Fibroblast of the aortic adventitia (primary cell): ENCODE measurements around the gene LMLN. TPM values are rescaled to one million over a fixed set of nuclear protein-coding genes. Genes with fewer than 3 reads are reported as not detected.
"Not testable (repeated sequence)": the region's sequence is repeated elsewhere in the genome, so short reads cannot be mapped to it uniquely, and the experiment has no call there.

Experiments
- DNase-seq: peaks from one replicate; pipeline ENCODE4 v3.0.0-alpha.2; 2010; ENCODE audit warnings: low read depth
- H3K4me3 ChIP-seq: 2 replicates; pipeline ENCODE4 v1.5.1; 2011; ENCODE audit warnings: low read depth, mild to moderate bottlenecking, control low read depth, low read length, moderate library complexity
- total RNA-seq: library from RNA; depleted of rRNA; stranded (reverse); fragments of >200 nt; gene quantifications from 2 replicates; pipeline ENCODE4 v1.2.3, GENCODE V29; 2012; ENCODE audit warnings: low replicate concordance
- TF ChIP-seq, protein P1 (sequence below): IDR thresholded peaks from 2 replicates; pipeline ENCODE4 v1.5.1; 2011; ENCODE audit warnings: mild to moderate bottlenecking, low read length, control low read depth, inconsistent platforms; ENCODE audit not compliant: insufficient read depth

LMLN gene
- total RNA-seq, 1 donor = 9.2 TPM

DNA sequence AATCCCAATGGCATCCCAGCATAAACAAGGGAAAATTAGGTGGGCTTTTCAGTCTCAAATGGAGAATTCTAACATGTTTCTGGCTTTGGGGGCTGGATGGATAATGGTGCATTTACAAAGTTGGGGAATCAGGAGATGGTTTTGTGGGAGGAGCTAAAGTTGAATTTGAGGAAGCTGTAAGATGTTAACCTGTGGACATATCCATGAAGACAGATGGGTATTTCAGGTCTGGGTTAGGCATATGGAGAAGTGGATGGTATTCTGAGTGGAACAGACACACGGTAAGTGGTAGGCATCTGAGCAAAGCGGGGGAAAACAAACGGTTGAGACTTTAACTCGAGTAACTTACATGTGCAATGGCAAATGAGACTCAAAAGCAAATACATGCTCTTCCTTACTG lies 1.7 kb upstream of the LMLN start:
- TF ChIP-seq, protein P1, sequence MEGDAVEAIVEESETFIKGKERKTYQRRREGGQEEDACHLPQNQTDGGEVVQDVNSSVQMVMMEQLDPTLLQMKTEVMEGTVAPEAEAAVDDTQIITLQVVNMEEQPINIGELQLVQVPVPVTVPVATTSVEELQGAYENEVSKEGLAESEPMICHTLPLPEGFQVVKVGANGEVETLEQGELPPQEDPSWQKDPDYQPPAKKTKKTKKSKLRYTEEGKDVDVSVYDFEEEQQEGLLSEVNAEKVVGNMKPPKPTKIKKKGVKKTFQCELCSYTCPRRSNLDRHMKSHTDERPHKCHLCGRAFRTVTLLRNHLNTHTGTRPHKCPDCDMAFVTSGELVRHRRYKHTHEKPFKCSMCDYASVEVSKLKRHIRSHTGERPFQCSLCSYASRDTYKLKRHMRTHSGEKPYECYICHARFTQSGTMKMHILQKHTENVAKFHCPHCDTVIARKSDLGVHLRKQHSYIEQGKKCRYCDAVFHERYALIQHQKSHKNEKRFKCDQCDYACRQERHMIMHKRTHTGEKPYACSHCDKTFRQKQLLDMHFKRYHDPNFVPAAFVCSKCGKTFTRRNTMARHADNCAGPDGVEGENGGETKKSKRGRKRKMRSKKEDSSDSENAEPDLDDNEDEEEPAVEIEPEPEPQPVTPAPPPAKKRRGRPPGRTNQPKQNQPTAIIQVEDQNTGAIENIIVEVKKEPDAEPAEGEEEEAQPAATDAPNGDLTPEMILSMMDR = no peak
- no peak overlapping the region for H3K4me3 ChIP-seq
- DNase-seq = no peak

DNA sequence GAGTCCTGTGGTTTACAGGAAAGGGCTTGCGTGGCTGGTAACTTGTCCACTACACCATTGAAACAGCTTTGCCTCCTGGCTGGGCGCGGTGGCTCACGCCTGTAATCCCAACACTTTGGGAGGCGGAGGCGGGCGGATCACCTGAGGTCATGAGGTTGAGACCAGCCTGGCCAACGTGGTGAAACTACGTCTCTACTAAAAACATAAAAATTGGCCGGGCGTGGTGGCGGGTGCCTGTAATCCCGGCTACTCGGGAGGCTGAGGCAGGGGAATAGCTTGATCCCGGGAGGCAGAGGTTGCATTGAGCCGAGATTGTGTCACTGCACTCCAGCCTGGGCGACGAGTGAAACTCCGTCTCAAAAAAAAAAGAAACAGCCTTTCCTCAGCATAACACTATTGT lies 1.2 kb upstream of the LMLN start:
- not testable (repeated sequence) for DNase-seq, H3K4me3 ChIP-seq

DNA sequence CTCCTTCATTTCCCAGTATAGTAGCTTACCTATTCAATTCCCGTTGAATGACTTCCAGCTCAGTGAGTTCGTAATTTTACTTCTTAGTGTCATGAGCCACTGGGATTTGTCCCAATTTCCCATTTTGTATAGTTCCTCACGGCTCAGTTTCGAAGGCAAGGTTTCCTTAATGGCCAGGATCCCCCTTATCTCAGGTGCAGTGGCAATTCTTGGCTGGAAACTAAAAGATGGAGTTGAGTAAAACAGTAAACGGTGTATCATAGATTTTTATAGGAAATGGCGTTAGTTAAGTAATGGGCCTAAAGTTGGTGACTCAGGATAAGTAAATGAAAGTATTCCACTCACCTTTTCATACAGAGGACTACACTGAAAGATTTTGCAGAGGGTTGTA lies 522 bp upstream of the LMLN start:
- no peak for DNase-seq
- peak overlapping the region; percentile 67 for H3K4me3 ChIP-seq
- TF ChIP-seq, protein P1 = no peak

DNA sequence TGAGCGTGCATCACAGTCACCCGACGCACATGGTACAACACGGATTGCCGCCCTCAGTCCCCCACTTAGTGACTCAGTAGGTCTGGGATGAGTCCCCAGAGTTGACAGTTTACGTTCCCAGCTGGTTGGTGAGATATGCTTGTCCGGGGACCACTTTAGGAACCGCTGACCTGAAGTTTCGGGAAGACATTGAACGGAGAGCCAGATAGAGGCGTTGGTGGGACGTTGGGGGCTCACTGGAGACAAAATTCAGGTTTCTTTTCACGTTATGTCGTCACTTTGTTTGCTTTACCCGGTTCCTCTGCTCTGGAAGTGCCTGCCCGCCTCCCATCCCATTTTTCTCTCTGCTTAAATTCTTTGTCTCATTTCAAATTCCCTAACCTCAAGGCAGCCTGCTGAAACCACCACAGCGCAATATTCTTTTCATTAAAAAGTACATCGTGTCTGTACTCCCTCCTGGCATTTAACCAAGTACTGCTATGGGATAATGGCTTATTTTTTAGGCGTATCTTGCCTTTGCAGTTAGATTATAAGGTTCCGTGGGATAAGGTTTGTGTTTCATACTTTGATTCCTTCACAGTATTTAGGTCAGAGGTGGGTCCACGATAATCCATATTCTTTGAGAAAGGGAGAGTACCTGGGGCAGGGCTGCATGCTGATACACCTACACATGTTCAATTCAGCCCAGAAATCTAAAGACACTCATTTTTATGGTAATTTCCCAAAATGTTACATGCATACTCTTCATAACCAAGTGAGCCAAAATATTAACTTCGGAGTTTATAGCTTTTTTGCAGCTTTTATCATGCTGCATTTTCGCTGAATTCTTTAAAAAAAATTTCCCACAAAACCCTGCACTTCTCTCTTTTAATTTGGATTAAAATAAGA lies 921 bp downstream of the LMLN start:
- peak; percentile 26 for DNase-seq
- TF ChIP-seq, protein P1 = no peak
- peak overlapping the region; percentile 94 for H3K4me3 ChIP-seq

DNA sequence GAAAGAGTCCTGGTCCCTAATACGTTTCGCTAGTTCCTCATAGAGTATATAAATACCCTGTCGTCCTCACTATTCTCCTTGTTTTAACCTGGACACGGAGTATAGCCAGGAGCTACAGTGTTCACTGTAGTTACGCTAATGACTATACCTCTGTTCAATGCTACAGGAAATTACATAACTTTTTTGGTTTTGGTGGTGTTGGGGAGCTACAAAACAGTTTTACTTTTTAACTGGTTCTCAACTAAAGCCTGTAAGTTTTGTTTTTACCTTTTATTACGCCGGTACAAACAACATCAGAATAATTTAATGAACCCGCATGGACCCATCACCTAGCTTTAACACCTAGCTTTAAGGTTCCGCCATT lies 1.5 kb downstream of the LMLN start:
- no peak overlapping the region for H3K4me3 ChIP-seq
- no peak for DNase-seq
- TF ChIP-seq, protein P1 = no peak

DNA sequence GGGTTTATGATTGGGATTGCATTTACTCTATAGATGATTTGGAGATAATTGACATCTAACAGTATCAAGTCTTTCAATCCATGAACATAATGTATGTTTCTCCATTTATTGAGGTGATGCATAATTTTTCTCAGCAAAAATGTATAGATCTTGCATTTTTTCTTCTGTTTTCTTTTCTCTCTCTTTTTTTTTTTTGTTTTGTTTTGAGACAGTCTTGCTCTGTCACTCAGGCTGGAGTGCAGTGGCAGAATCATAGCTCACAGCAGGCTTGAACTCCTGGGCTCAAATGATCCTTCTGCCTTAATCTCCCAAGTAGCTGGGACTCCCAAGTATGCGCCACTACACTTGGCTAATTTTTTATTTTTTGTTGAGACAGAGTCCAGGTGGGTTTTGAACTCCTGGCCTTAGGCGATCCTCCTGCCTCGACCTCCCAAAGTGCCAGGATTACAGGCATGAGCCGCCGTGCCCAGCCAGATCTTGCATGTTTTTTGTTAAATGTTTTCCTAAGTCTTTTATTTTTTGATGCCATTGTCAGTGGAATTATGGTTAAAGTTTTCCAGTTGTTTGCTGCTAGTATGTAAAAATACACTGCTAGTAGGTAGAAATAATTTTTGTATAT lies 3.1 kb downstream of the LMLN start:
- TF ChIP-seq, protein P1 = no peak
- no peak for DNase-seq
- H3K4me3 ChIP-seq = no peak overlapping the region

DNA sequence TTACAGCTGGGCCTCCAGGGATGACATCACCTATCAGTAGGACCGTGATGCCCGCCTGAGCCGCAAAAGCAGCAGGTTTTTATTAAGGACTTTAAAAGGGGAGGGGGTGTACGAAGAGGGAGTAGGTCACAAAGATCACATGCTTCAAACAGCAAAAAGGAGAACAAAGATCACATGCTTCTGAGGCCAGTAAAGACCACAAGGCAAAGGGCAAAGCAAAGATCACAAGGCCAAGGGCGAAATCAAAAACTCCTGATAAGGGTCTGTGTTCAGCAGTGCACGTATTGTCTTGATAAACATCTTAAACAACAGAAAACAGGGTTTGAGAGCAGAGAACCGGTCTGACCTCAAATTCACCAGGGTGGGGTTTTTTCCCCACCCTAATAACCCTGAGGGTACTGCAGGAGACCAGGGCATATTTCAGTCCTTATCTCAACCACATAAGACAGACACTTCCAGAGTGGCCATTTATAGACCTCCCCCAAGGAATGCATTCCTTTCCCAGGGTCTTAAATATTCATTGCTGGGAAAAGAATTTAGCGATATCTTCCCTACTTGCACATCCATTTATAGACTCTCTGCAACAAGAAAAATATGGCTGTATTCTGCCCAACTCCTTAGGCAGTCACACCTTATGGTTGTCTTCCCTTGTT lies 7.4 kb downstream of the LMLN start:
- not testable (repeated sequence) for DNase-seq, H3K4me3 ChIP-seq
